Measurements from ENCODE around the gene ZNF423. TPM values are rescaled to one million over a fixed set of nuclear protein-coding genes. Genes with fewer than 3 reads are reported as not detected.
"Not testable (repeated sequence)": the region's sequence is repeated elsewhere in the genome, so short reads cannot be mapped to it uniquely, and the experiment has no call there.

Gene ZNF423
- total and polyA plus RNA-seq, 4 donors: 1.1 to 14.8 (median 3.3) TPM

DNA sequence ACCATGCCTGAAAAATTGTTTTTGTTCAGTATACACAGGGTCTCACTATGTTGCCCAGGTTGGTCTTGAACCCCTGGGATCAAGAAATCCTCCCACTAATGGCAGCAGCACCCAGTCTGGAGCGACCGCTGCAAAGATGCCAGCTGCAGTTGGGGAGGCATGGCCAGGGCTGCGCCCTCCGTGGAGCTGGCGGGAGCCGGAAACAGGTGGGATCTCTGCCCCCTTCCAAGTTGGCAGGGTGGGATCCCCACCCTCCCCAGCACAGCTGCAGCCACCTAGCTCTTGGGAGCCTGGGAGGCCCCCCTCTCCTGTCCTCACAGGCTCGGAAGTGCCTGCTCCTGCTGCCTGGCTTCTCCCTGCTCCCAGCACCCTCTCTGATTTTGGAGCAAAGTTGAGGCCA lies 176.8 kb downstream of the ZNF423 start:
- H3K4me1 ChIP-seq (ENCODE audit: control insufficient read depth in 5 of 5, insufficient read depth in 5 of 5, low read length in 5 of 5): no peaks in the 10 kb centered on the region
- H3K36me3 ChIP-seq (ENCODE audit: control insufficient read depth in 4 of 4, insufficient read depth in 4 of 4, low read length in 4 of 4): peaks cover 0 to 10% (median 4%) of the 10 kb centered on the region in 4 donors
- WGBS, 2 donors: 95 to 97% methylated on average over 7 of the region's 7 CpGs
- peaks cover 0 to 17% (median 0%) of the 10 kb centered on the region in 4 donors for H3K9me3 ChIP-seq (ENCODE audit: control insufficient read depth in 4 of 4, insufficient read depth in 3 of 4, low read length in 3 of 4)
- H3K27ac ChIP-seq (ENCODE audit: low read depth in 1 of 2, low read length in 1 of 2): no peak overlapping the region
- TF ChIP-seq, protein P1, sequence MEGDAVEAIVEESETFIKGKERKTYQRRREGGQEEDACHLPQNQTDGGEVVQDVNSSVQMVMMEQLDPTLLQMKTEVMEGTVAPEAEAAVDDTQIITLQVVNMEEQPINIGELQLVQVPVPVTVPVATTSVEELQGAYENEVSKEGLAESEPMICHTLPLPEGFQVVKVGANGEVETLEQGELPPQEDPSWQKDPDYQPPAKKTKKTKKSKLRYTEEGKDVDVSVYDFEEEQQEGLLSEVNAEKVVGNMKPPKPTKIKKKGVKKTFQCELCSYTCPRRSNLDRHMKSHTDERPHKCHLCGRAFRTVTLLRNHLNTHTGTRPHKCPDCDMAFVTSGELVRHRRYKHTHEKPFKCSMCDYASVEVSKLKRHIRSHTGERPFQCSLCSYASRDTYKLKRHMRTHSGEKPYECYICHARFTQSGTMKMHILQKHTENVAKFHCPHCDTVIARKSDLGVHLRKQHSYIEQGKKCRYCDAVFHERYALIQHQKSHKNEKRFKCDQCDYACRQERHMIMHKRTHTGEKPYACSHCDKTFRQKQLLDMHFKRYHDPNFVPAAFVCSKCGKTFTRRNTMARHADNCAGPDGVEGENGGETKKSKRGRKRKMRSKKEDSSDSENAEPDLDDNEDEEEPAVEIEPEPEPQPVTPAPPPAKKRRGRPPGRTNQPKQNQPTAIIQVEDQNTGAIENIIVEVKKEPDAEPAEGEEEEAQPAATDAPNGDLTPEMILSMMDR (IDR thresholded peaks at IDR 0.05; ENCODE audit: control extremely low read depth, extremely low read depth): no peak
- H3K4me3 ChIP-seq: no peak overlapping the region
- no peaks in the 10 kb centered on the region for H3K27me3 ChIP-seq (ENCODE audit: control insufficient read depth in 3 of 3, insufficient read depth in 3 of 3, low read length in 2 of 3)
- DNase-seq: no peak
- no peak for ATAC-seq (ENCODE audit: insufficient read depth, low FRiP score)
- H3K9ac ChIP-seq (ENCODE audit: insufficient read depth in 1 of 2, low read length in 2 of 2): no peak overlapping the region

DNA sequence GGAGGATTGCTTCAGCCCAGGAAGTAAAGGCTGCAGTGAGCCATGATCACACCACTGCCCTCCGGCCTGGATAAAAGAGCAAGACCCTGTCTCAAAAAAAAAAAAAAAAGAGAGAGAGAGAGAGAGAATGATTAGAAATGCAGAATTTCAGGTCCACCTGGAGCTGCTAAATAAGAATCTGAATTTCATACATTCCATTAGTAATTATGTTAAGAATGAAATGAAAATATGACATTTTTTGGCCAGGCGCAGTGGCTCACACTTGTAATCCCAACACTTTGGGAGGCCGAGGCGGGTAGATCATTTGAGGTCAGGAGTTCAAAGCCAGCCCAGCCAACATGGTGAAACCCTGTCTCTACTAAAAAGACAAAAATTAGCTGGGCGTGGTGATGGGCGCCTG lies 178.3 kb downstream of the ZNF423 start:
- not testable (repeated sequence) for H3K4me3 ChIP-seq; H3K27ac ChIP-seq (ENCODE audit: low read depth in 1 of 2, low read length in 1 of 2); H3K9ac ChIP-seq (ENCODE audit: insufficient read depth in 1 of 2, low read length in 2 of 2); ATAC-seq (ENCODE audit: insufficient read depth, low FRiP score); DNase-seq; H3K27me3 ChIP-seq (ENCODE audit: control insufficient read depth in 3 of 3, insufficient read depth in 3 of 3, low read length in 2 of 3); H3K4me1 ChIP-seq (ENCODE audit: control insufficient read depth in 5 of 5, insufficient read depth in 5 of 5, low read length in 5 of 5)
- H3K36me3 ChIP-seq (ENCODE audit: control insufficient read depth in 4 of 4, insufficient read depth in 4 of 4, low read length in 4 of 4): peaks cover 0 to 10% (median 4%) of the 10 kb centered on the region in 4 donors
- WGBS, 2 donors: 85 to 91% methylated on average over 6 of the region's 6 CpGs
- H3K9me3 ChIP-seq (ENCODE audit: control insufficient read depth in 4 of 4, insufficient read depth in 3 of 4, low read length in 3 of 4): peaks cover 0 to 17% (median 0%) of the 10 kb centered on the region in 4 donors

DNA sequence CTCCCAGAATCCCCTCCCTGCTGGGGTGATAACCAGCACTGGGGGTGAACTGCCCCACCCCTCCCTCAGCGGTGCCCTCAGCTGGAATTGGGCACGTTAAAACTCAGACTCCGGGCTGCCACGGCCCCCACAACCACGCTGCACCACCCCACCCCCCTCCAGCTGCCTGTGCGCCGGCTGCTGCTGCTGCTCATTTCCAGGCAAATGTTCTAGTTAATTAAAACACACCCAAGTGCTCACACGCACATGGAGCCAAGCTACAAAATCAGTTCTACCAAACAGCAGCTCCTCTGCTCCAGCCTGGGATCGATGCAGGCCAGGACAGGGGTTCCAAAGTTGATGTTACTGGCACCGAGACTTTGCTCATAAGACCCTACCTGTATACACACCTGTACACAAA lies 180.5 kb downstream of the ZNF423 start:
- no peaks in the 10 kb centered on the region for H3K27me3 ChIP-seq (ENCODE audit: control insufficient read depth in 3 of 3, insufficient read depth in 3 of 3, low read length in 2 of 3)
- peaks cover 0 to 11% (median 0%) of the 10 kb centered on the region in 4 donors for H3K9me3 ChIP-seq (ENCODE audit: control insufficient read depth in 4 of 4, insufficient read depth in 3 of 4, low read length in 3 of 4)
- H3K27ac ChIP-seq (ENCODE audit: low read depth in 1 of 2, low read length in 1 of 2): no peak overlapping the region
- H3K4me1 ChIP-seq (ENCODE audit: control insufficient read depth in 5 of 5, insufficient read depth in 5 of 5, low read length in 5 of 5): peaks cover 0 to 4% (median 0%) of the 10 kb centered on the region in 5 donors
- 84 to 93% methylated on average over 10 of the region's 10 CpGs for WGBS, 2 donors
- DNase-seq (no peak), ATAC-seq (ENCODE audit: insufficient read depth, low FRiP score) (no peak)
- H3K9ac ChIP-seq (ENCODE audit: insufficient read depth in 1 of 2, low read length in 2 of 2): no peak overlapping the region
- TF ChIP-seq, protein P1 (IDR thresholded peaks at IDR 0.05; ENCODE audit: control extremely low read depth, extremely low read depth): no peak
- no peak overlapping the region for H3K4me3 ChIP-seq
- H3K36me3 ChIP-seq (ENCODE audit: control insufficient read depth in 4 of 4, insufficient read depth in 4 of 4, low read length in 4 of 4): peaks cover 0 to 10% (median 2%) of the 10 kb centered on the region in 4 donors

DNA sequence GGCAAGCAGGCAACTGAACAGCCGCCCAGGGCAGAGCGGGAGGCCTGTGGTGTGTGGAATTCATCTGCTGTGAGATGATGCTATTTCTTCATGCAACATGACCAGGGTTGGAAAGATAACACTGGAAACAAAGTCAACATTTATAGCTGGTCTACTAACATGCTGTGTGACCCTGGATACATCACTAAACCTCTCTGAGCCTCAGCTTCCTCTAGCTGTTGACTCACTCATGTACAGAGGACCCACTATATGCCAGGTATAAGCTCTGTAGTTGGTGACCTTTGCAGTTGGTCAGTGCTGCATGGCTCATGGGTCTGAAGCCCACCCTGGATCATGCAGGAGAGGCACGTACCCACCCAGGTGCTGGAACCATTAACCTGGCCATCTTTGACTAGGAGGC lies 180.9 kb downstream of the ZNF423 start:
- Histone ChIP-seq H3K9me3 (ENCODE audit: control insufficient read depth in 4 of 4, insufficient read depth in 3 of 4, low read length in 3 of 4) (peaks cover 0 to 7% (median 0%) of the 10 kb centered on the region in 4 donors), H3K36me3 (ENCODE audit: control insufficient read depth in 4 of 4, insufficient read depth in 4 of 4, low read length in 4 of 4) (peaks cover 0 to 6% (median under 1%) of the 10 kb centered on the region in 4 donors), H3K4me1 (ENCODE audit: control insufficient read depth in 5 of 5, insufficient read depth in 5 of 5, low read length in 5 of 5) (peaks cover 0 to 4% (median 0%) of the 10 kb centered on the region in 5 donors), H3K9ac (ENCODE audit: insufficient read depth in 1 of 2, low read length in 2 of 2) (no peak overlapping the region), H3K4me3 (no peak overlapping the region), H3K27ac (ENCODE audit: low read depth in 1 of 2, low read length in 1 of 2) (no peak overlapping the region), H3K27me3 (ENCODE audit: control insufficient read depth in 3 of 3, insufficient read depth in 3 of 3, low read length in 2 of 3) (no peaks in the 10 kb centered on the region)
- TF ChIP-seq, protein P1 (IDR thresholded peaks at IDR 0.05; ENCODE audit: control extremely low read depth, extremely low read depth): no peak
- WGBS, 2 donors: 94 to 96% methylated on average over 3 of the region's 3 CpGs
- DNase-seq: no peak
- no peak for ATAC-seq (ENCODE audit: insufficient read depth, low FRiP score)

Data from lung (tissue), 12 donors.